ENCODE results near the gene HAGHL.
"Not testable (repeated sequence)": the region's sequence is repeated elsewhere in the genome, so short reads cannot be mapped to it uniquely, and the experiment has no call there.

Gene HAGHL

DNA sequence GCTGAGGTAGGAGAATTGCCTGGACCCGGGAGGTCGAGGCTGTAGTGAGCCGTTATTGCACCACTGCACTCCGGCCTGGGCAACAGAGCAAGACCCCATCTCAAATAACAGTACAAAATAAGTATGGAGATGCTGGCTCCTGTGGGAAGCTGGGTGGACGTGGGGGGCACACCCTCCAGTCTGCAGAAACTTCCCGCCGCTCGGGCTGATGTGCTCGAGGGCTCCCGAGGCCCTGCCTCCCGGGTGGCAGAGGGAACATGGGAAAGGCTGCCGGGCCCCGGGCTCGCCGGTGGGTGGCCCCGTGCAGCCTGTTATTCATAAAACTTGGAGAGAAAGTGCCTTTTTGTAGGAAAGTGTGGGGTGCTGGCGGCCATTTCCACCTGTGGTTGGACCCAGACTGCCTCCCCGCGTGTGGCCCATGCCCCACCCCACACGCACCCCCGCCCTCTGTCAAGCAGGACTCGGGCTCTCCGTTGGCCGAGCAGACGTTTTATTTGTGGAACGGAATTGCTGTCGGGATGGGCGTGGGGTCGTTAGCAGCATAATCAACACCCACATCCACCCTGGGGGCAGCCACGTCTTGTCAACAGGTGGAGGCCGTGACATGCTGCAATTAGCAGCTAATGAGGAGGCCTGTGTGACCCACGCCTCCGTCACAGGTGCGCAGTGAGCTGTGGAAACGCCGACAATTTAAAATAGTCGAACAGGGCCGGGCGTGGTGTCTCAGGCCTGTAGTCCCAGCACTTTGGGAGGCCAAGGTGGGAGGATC, 21.3 kb downstream of the HAGHL start:
- H3K27ac ChIP-seq: no peak overlapping the region
- DNase-seq (ENCODE audit: low read depth, low spot score): no peak

DNA sequence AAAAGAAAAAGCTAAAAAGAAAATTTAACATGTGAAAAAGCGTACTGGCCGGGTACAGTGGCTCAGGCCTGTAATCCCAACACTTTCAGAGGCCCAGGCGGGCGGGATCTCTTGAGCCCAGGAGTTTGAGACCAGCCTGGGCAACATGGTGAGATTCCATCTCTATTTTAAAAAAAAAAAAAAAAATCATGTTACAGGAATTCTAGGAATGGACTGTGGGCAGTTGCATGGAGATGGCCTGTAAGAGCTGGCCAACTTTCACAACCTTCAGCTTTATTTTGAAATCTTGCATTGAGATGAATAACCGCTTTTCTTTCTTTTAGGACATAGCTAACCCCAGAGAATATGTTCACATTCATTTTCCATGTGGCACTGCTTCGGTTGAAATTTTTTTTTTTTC, 22.1 kb downstream of the HAGHL start:
- no peak overlapping the region for H3K27ac ChIP-seq
- DNase-seq (ENCODE audit: low read depth, low spot score): no peak

DNA sequence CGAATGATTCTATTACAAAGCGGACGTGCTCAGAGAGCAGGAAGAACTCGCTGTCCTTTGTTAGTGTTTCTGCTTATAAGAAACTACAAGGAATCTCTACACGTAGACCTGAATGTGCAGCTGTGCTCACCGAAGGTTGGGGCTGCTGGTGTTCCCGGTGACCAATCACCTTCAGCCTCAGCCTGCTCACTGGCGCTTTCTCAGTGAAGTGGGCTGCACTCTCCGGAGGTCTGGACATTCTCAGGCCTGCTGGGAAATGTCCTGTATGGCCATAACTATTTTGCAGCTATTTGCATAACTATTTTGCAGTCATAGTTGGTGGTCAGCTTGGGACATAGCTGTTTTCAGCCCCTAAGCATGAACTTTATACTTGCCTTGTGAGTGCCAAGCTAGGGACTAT, 23.6 kb downstream of the HAGHL start:
- H3K27ac ChIP-seq: no peak overlapping the region
- no peak for DNase-seq (ENCODE audit: low read depth, low spot score)

DNA sequence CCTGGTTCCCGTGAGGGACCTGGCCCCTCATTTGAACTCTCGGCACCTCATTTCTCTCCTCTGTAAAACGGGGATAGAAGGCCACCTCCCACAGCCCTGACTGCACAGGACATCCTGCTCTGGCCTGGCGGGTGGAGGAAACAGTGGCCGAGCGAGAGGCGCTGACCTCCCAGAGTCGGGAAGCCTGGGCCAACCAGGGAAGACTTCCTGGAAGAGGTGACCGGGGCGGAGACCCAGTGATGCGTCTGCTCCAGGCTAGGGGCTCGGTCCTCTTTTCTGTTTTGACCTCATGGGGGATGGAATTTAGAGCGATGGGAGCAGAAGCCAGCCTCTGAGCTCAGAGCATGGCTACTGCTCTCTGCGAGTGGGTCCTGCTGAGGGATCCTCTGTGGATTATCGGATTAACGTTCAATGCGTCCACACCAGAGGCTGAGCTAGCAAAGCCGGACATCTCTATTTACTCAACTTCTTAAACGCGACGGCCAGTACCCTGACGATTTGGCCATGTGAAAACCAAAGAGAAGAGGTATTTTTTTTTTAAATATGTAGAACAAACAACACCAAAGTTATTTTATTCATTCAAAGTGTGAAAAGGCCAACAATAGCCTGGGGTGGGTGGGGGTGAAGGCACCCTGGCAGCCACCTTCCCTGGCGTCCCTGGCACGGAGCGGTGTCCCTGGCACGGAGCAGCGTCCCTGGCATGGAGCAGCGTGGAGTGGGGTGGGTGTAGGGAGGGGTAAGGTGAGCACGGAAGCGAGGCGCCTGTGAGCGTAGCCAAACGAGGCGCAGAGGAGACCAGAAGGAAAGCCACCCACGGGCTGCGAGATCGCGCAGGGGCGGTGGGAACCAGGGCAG, 24.5 kb downstream of the HAGHL start:
- no peak overlapping the region for H3K27ac ChIP-seq
- DNase-seq (ENCODE audit: low read depth, low spot score): no peak

DNA sequence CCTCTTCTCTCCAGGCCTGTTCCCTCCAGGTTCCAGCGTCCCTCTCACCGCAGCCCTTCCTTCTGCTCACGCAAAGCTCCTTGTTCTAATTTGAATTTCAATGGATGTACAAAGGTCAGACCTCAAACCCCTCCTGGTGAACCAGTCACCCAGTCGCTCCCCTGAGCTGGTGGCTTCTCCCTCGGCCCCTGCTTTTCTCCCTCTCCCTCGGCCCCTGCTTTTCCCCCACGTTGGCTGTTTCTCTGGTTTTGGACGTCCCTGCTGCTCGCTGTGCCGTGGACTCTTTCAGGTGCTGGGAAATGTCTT, 25.1 kb downstream of the HAGHL start:
- H3K27ac ChIP-seq: no peak overlapping the region

DNA sequence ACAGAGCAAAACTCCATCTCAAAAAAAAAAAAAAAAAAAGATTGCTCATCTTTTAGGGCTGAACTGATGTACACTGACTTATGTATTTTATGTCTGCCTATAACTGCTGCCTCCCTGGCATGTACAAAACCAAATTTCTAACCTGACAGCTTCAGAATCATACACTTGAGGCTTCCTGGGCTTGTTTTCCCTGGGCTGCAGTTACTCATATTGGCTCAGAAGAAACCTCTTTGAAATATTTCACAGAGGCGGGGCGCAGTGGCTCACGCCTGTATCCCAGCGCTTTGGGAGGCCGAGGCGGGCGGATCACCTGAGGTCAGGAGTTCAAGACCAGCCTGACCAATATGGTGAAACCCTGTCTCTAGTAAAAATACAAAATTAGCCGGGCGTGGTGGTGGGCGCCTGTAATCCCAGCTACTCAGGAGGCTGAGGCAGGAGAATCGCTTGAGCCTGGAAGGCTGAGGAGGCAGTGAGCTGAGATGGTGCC, 27.3 kb downstream of the HAGHL start:
- H3K27ac ChIP-seq; DNase-seq (ENCODE audit: low read depth, low spot score): not testable (repeated sequence)

More for the DNA sequence above, 25.1 kb downstream of the HAGHL start:
- no peak for DNase-seq (ENCODE audit: low read depth, low spot score)

DNA sequence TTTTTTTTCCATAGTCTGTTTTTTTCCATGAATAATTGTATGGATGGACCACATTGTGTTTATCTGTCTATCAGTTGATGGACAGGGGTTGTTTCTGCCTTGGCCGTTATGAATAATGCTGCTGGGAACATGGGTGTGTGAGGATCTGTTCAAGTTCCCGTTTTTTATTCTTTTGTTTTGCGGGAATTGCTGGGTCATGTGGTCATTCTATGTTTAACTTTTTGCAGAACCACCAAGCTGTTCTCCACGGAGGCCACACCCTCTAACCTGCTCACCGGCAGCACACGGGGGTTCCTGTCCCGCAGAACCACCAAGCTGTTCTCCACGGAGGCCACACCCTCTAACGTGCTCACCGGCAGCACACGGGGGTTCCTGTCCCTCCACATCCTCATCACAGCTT, 27.8 kb downstream of the HAGHL start:
- no peak for DNase-seq (ENCODE audit: low read depth, low spot score)
- no peak overlapping the region for H3K27ac ChIP-seq

DNA sequence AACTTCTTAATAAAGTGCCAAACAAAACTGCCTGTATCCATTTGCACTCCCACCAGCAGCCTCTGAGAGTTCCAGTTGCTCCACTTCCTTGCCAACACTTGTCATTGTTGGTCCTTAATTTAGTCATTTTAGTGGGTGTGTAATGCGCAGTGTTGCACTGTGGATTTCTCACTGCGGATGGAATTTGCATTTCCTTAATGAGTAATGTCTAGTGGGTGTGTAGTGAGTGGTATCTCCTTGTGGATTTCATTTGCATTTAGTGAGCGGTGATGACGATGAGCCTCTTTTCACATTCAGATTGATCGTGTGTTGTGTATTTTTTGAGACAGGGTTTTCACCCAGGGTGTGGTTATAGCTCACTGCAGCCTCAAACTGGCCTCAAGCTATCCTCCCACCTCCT, 29.5 kb downstream of the HAGHL start:
- no peak for DNase-seq (ENCODE audit: low read depth, low spot score)
- no peak overlapping the region for H3K27ac ChIP-seq

DNA sequence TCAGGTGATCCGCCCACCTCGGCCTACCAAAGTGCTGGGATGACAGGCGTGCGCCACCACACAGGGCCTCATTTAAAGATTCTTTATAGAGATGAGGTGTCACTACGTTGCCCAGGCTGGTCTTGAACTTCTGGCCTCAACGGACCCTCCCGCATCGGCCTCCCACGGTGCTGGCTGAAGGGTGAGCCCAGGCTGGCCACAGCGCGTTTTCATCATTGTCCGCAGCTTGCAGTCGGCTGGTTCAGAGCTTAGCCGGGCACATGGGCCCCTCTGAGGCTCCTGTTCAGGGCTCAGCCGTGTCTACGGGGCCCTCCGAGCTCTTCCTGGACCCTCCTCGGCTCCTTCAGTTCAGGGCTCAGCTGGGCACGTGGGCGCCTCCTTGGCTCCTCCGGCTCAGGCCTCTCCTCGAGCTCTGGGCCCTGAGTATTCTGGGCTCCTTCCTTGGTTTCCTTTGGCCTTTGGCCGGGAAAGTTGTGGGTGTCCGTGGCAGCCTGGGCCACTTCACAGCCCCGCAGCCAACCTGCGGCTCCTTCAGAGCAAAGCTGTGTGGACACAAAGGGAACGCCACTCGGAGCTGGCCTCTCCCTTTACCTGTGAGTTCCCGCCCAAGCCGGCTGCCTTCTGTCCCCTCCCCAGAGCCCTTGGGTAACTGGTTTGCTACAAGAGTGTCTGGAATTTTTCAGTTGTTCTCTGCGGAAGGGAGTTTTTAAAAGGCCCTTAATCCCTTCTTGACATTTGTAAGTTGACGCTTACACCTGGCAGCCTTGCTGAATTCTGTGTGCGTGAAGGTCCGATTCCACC, 32.4 kb downstream of the HAGHL start:
- no peak for DNase-seq (ENCODE audit: low read depth, low spot score)
- H3K27ac ChIP-seq: peak overlapping the region; percentile 27

DNA sequence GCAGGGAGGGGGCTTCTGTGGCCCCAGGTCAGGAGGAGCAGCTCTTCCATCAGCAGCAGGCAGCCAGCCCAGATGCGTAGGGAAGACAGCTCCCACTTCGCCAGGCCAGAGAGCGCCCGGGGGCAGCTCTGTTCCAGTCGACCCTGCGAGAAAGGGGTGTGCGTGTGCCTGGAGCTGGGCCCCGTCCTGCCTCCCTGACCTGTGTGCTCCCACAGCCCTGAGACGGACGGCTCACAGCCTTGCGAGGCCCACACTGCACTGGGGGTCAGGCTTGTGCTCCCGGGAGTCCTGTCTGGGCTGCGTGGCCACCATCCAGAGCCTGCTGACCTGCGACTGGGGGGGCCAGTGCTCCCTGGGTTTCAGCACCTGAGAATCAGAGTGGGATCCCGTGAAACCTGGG, 33.2 kb downstream of the HAGHL start:
- no peak for DNase-seq (ENCODE audit: low read depth, low spot score)
- peak overlapping the region; percentile 27 for H3K27ac ChIP-seq

DNA sequence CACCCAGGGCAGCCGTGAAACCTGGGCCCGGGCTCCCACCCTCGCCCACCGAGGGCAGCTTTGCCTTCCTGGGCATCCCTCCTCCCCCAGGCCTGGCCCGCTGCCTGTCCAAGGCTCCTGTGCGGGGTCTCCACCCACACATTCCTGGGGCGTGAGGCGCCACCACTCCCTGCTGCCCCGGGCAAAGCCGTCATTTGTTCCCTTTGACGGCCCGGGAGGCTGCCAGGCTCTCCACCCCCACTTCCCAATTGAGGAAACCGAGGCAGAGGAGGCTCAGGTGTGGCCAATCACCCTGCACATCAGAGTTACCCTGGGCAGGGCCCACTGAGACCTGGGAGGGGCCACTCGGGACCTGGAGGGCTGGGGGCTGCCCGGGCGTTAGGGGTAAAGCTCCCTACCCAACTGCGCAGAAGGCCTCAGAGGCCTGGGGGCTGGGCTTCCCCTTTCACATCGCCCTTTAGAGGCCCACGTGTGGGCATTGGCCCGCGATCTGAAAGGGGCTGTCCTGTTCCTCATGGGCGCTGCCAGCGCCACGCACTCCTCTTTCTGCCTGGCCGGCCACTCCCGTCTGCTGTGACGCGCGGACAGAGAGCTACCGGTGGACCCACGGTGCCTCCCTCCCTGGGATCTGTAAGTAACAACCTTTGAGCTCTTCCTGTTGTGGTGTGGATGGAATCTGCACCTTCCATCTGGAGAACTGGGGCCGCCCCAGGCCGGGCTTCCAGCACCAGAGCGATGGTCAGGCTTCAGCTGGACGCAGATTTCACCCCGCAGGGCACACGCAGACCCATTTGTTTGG, 33.8 kb downstream of the HAGHL start, which contains the start of gene MSLN:
TSS of gene MSLN (plus strand) at position 190 of the 799 bp plus-strand sequence. CDS start 1,947 bp downstream, outside the sequence.
- no peak for DNase-seq (ENCODE audit: low read depth, low spot score)
- peak within 1 kb of the TSS; percentile 27 for H3K27ac ChIP-seq

DNA sequence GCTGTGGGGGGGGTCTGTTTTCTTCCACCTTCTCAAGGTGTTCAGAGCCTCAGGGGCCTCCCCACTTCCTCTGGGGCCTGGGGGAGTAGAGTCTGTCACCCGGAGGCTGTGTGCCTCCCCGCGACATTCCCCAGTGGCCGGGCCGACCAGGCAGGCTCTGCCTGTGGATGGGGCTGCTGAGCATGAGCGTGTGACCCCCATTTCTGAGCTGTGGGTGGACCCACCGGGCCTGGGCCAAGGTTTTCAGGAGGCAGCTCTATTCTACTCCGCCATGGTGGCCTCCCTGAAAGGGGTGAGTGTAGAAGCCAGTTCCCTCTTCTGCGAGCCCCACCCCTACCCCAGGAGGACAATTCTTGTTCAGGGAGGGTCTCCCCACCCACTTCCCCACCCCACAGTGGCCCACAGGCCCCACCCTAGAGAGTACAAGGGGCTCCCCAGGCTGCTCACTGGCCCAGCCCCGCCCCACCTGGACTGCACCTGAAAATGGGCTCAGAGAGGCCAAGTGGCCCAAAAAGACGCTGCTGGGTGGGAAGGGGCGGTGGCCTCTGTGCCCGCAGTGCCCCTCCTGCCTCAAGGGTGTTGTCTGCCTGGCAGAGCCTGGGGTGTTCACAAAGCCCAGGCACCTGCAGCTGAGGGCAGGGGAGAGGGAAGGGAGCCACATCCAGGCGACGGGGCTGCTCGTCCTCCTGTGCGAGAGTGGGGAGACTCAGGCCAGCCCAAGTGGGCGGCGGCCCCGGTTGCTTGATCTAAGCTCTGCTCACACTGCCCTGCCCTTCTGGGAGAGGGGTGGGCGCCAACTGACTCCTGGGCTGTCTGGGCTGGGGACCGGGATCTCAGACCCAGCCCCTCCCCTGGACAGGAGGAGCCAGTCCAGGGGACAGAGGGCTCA, 35.0 kb downstream of the HAGHL start:
- DNase-seq (ENCODE audit: low read depth, low spot score): no peak
- H3K27ac ChIP-seq: no peak overlapping the region

DNA sequence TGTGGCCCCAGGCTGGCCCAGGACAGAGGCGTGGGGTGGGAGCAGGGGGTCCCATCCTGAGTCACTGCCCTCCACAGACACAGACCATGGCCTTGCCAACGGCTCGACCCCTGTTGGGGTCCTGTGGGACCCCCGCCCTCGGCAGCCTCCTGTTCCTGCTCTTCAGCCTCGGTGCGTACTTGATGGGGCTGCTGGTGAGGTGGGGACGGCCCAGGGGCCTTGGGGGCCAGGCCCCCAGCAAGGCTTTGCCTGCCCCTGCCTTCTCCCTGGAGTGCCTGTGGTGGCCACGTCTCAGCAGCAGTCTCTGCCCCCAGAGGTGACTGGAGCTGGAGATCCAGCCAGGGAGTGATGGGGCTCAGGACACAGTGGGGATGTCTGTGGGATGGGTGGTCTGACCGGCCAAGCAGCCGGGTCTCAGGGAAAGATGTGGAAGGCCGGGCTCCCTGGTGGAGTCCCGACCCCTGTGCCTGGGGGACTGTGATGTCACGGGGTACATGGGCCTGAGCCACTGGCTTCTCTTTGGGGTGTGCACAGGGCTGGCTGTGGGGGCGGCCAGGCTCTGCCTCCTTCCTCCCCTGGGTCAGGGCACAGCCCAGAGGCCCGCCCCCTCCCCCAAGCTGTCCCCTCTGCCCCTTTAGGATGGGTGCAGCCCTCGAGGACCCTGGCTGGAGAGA, 35.8 kb downstream of the HAGHL start:
- H3K27ac ChIP-seq: no peak overlapping the region
- no peak for DNase-seq (ENCODE audit: low read depth, low spot score)

DNA sequence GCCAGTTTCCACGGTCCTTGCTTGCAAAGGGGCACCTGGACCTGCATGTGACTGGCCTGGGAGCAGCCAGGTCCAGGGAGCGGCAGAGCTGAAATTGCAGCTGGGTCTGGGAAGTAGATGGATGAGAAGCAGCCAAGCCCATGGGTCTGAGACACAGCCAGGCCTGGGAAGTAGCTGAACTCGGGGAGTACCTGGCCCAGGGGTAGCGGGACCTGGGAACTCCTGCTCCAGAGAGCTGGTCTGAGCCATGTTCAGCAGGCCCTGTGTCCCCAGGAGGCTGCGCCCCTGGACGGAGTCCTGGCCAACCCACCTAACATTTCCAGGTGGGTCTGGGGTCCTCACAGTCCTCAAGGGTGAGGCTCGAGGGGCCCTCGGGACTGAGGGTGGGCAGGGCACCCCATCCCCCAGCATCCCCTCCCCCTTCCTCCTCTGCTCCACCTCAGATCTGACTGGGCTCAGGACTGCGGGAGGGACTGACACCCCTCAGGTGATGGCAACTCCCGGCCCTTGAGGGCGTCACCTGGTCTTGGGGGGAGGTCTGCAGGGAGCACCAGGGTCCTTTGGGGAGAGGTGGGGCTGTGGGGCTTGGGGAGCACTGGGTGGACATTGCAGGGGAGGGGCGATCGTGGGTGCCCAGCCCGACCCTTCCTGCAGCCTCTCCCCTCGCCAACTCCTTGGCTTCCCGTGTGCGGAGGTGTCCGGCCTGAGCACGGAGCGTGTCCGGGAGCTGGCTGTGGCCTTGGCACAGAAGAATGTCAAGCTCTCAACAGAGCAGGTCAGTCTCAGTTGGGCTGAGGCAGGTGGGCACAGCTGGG, 36.7 kb downstream of the HAGHL start:
- H3K27ac ChIP-seq: no peak overlapping the region
- no peak for DNase-seq (ENCODE audit: low read depth, low spot score)

DNA sequence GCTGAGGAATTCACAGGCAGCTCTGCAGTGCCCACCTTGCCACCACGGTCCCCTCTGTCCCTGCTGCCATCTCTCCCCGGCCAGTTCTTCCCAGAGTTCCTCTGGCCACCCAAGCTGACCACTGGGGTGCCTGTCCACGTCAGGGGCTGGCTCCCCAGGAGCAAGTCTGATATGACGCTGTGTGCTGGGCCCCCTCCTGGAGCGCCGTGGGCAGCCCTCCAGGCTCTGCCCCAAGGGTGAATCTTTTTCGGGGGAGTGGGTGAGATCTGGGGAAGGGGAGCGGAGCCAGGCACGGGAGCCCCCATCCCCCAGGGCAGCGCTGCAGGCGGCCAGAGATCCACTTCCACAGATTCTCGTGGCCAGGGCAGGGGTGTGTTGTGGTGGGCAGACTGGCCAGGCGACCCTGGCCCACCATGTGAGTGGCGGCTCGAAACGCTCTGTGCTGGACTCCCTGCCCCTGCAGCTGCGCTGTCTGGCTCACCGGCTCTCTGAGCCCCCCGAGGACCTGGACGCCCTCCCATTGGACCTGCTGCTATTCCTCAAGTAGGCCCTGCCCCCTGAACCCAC, 37.4 kb downstream of the HAGHL start:
- H3K27ac ChIP-seq: no peak overlapping the region
- no peak for DNase-seq (ENCODE audit: low read depth, low spot score)

DNA sequence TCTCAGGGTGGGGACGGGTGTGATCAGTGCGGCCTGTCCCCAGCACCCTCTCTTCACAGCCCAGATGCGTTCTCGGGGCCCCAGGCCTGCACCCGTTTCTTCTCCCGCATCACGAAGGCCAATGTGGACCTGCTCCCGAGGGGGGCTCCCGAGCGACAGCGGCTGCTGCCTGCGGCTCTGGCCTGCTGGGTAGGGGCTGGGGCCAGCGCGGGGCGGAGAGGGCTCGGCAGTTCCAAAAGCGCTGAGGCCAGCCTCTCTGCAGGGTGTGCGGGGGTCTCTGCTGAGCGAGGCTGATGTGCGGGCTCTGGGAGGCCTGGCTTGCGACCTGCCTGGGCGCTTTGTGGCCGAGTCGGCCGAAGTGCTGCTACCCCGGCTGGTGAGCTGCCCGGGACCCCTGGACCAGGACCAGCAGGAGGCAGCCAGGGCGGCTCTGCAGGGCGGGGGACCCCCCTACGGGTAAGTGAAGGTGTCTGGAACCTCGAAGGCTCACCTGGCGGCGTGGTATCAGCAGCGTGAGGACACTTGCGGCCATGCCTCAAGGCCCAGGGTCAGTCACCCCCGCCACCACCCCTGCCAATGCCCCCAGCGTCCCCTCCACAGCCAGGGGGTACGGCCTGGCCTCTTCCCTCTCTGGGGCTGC, 38.1 kb downstream of the HAGHL start:
- no peak for DNase-seq (ENCODE audit: low read depth, low spot score)
- H3K27ac ChIP-seq: no peak overlapping the region

DNA sequence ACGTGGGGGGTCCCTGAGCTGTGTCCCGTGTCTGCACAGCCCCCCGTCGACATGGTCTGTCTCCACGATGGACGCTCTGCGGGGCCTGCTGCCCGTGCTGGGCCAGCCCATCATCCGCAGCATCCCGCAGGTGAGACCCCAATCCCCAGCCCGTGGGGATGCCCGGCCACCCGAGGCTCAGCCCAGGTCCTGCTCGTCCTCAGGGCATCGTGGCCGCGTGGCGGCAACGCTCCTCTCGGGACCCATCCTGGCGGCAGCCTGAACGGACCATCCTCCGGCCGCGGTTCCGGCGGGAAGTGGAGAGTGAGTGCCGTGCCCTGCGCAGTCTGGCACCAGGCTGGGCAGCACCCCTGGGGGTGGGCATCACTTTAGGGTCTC, 38.6 kb downstream of the HAGHL start:
- DNase-seq (ENCODE audit: low read depth, low spot score): no peak
- H3K27ac ChIP-seq: no peak overlapping the region

All from epithelial cell of prostate (primary cell).